ENCODE results near the gene ZBTB20.

Gene ZBTB20

DNA sequence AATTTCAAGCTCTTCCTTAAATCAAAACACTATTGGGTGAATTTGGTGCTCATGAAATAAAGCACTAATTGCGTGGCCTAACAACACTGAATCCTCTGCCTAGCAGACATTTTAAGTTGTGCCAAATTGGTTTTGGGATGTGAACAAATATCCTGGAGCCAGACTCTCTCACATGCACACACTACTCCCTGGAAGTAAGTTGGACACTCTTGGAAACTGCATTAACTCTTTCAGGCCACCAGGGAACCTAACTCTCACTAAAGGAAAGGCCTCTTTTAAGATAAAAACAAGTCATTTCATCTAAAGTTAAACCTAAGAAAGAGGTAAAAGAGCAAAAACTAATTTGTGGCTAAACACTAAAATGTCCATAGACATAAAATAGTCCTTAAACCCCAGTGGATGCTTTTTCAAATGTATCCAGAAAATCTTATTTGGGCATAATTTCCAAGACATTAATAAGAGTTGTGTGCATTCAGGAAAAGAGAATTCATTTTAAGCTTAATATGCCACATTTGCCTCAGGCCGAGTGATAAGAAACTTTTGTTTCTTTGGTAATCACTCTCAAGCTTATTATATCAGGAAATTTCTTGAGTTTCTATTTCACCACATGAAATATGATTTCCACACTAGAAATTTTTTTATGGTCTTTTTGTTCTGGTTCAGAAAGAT, 61.8 kb downstream of the ZBTB20 start:
- DNase-seq: no peak

GRCh38 chr3:115084686-115085085, 62.4 kb downstream of the ZBTB20 start:
- no peak for DNase-seq

GRCh38 chr3:115082260-115082659, 64.8 kb downstream of the ZBTB20 start:
- DNase-seq: no peak

DNA sequence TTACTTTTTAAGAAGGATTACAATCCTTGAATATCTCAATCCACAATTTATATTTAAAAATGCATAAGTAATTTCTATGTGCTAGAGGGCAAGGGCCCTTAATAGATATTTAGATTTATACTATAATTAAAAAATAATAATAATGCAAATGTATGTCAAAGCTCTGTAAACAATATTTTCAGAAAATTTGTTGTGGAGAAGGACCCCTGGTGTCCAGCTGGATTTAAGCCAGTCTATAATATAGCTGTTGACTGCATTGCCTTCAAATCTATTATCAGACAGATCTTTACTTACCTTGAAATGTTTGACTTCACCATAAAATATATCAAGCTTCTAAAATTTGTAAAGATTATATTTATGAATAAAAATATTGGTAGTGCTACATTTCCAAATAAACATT, 65.6 kb downstream of the ZBTB20 start:
- DNase-seq: no peak

GRCh38 chr3:115077501-115078250, 69.4 kb downstream of the ZBTB20 start:
- no peak for DNase-seq

DNA sequence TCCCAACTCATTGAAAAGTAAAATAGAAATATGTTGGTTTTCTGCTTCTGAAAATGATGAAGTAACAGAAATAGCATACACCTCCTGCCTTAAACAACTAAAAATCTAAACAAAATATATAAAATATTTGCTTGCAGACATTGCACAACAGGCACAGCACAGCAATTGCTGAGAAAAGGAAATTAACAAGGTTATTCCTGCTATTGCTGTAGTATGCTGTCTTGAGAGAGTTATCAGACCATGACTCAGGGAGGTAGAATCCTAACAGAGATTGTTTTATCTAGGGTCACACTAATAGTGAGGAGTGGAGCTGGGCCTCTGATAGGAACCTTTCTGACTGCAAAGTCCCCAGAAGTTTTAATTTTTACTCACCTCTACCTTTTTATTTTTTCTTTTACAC, 72.6 kb downstream of the ZBTB20 start:
- DNase-seq: no peak

DNA sequence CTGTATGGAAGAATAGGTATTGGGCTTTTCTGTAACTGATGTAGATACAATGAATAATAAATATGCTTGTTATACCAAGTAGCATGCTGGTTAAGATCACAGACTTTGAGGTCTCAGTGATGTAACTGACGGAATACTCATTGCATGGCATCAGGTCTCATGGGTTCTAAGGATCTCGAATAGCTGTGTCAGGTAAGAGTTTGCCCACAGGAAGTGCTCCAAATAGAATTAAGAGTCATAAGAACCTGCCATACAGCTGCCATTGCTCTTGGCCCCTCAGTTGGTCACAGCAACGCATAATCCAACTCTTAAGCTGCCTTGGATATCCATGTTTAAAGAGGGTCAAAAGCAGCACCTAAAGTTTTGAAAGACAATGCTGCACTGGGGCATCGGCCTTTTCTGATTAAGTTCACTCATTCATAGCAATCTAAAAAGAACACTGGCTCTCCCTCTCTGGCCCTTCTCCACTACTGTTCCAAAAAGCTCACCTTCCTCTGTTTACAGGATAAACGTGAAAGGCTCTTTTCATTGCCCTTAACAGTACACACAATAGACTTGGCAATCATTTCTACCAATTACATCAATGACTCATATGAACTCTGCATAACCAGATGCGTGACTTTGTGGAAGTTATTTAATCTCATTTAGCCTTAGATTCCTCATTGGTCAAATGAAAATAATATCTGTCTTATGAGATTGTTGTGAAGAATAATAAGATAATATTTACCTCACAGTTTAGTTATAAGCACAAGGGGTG, 74.6 kb downstream of the ZBTB20 start:
- peak; percentile 47 for DNase-seq

GRCh38 chr3:115071601-115072000, 75.5 kb downstream of the ZBTB20 start:
- no peak for DNase-seq

- no peak for DNase-seq
Measured at GRCh38 chr3:115071166-115071565, 75.9 kb downstream of the ZBTB20 start.

DNA sequence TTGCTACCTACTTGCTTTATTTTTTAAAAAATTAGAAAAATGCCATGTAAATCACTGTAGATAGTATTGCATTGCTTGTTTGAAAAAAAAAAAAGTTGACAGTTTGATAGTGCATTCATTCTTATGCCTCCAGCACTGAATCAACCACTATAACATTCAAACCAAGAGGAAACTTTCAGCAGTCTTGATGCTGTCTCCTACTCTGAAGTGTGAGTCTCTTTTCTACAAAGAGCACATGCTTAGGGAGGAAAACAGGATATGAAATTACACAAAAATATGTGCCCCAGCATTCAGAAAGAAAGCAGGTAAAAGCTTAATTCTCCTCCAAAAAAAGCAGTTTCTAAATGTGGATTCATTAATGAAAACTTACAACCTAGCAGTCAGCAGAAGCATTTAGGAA, 78.3 kb downstream of the ZBTB20 start:
- DNase-seq: no peak

GRCh38 chr3:115062412-115062956, 84.6 kb downstream of the ZBTB20 start:
- no peak for DNase-seq

DNA sequence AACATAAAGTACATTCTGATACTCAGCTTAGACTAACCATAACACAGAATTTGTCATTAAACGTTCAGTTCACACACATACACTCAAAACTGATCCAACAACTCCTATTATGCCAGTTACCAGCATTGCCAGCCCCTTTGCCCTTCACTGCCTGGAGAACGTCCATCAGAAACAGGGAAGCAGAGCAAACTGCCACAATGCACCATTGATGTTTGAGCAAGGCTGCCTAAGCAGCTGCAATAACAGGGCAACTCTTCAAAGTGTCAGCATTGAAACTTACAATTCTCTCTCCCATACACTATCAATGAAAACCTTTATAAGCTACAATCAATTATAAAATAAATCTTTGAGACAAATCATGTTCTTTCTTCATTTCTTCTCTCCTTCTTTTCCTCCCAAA, 85.1 kb downstream of the ZBTB20 start:
- DNase-seq: no peak

GRCh38 chr3:115052906-115053305, 94.2 kb downstream of the ZBTB20 start:
- DNase-seq: no peak

GRCh38 chr3:115042351-115042750, 104.7 kb downstream of the ZBTB20 start:
- DNase-seq: no peak

DNA sequence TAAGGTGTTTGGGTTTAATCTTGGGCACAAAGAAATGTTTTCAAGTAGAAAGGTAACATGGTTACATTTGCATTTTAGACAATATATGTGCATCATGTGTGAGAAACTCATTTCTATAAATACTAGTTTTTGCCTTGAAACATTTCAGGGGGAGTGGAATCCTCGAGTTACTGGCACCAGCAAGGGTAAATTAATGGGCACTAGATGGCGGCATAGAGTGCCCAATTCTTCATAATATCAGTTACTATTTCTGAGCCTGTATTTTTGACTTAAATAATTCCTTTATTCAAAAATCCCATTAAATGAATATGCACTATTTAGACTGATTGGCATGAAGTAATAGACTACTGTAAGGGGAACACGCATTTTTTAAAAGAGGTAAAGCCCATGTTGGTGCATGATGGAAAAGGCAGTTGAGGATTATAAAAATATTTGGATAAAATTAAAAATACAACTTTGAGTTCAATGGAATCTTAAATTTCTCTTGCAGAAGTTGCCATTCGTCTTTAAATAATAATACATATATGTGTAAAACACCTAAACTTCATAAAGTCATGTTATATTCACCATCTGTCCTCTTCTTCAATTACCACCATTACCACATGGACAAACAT, 106.3 kb downstream of the ZBTB20 start:
- DNase-seq: peak; percentile 12

DNA sequence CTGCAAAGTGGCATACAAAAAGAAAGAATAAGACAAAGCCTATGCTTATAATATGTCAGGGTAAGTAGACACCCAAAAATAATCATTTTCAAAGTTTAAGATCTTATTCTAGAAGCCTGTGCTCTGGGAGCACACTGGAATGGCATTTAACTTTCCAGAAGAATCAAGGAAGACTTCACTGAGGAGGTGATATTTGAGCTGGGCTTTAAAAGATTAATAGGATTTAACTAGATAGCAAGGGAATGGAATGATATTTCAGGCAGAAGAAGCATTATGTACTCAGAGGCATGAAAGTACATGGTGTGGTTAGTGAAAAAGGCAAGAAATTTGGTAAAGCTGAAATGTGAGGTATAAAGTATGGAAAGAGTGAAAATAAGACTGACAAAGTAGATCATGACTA, 106.8 kb downstream of the ZBTB20 start:
- DNase-seq: no peak

- DNase-seq: no peak
Measured at GRCh38 chr3:115038817-115039216, 108.3 kb downstream of the ZBTB20 start.

- DNase-seq: peak; percentile 11
Measured at GRCh38 chr3:115022835-115023398, 124.2 kb downstream of the ZBTB20 start.

- no peak for DNase-seq
Measured at GRCh38 chr3:115022199-115022598, 124.9 kb downstream of the ZBTB20 start.

DNA sequence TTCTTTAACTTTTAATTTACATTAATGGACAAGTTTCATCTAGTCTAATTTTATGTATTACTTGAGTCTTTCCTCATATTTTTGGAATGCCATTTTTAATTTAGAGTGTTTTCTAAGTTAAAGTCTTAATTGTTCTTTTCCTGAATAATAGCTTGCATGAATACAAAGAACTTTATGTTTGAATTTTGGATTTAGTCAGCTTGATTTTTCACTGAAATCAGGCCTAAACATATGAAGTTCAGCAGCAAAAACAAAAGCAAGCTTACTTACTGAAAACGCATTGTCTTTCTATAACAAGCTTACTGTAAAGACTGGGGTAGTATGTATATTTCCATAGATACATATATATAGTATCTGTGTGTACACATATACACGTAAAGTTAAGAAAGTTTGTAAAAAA, 126.0 kb downstream of the ZBTB20 start:
- no peak for DNase-seq

DNA sequence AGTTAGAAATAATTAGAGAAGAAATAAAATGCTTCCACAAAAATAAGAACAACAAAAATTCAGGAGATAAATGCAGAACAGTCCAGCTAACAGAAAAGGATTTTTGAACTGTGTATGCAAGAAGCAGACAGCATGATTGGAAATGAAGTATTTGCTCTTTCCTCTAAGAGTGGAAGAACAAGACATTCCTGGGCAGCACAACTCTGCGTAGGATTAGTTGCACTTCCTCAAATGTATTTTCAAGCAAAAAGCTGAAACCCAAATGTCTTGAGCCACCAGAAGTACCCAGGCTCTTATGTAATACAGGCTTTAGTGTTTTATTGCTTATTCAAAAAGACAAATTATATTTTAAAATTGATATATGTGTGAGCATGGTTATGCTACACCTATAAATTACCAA, 127.2 kb downstream of the ZBTB20 start:
- no peak for DNase-seq

GRCh38 chr3:115018694-115019093, 128.4 kb downstream of the ZBTB20 start:
- DNase-seq: no peak

GRCh38 chr3:115007966-115008365, 139.1 kb downstream of the ZBTB20 start:
- no peak for DNase-seq

Measured in NCI-H1436 (cell line).